ENCODE results near the gene WDR5B. TPM values are rescaled to one million over a fixed set of nuclear protein-coding genes. Genes with fewer than 3 reads are reported as not detected.

The WDR5B gene
- total RNA-seq, 5 donors from 2014 or later (not counting 1 experiment from before 2014, with no cell fraction given): 5.8 to 11.6 (median 10.0) TPM

DNA sequence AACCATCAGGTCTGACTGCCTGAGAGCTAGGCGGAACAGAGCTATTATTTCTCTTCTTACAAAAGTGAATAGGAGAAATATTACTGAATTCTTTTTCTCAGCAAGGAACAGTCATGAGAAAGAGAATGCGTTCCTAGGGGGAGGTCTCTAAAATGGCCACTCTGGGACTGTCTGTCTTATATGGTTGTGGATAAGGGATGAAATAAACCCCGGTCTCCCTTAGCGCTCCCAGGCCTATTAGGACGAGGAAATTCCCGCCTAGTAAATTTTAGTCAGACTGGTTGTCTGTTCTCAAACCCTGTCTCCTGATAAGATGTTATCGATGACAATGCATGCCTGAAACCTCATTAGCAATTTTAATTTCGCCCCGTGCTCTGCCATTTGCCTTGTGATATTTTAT lies 20.1 kb upstream of the WDR5B start:
- Mint-ChIP-seq H3K4me3 (no peak overlapping the region), H3K4me1 (no peaks in the 10 kb centered on the region), H3K9me3 (peaks cover 0 to 11% (median 5%) of the 10 kb centered on the region in 3 donors), H3K36me3 (peaks cover 77% of the 10 kb centered on the region), H3K27ac (no peak overlapping the region), H3K27me3 (no peaks in the 10 kb centered on the region)
- 100% methylated on average over 1 of the region's 9 CpGs for WGBS (ENCODE audit: insufficient coverage)
- ChIA-PET CTCF (no interaction called here), POLR2A (no interaction called here)
- ATAC-seq (replicated peaks in 1 of 4) (no peak), DNase-seq (no peak)
- Histone ChIP-seq H3K27me3 (replicated peaks in 1 of 2; ENCODE audit: control insufficient read depth in 2 of 2, extremely low read depth in 1 of 2, insufficient read depth in 2 of 2, low read length in 1 of 2) (no peaks in the 10 kb centered on the region), H3K4me1 (ENCODE audit: control insufficient read depth in 1 of 2, extremely low read depth in 1 of 2, insufficient read depth in 2 of 2, low read length in 2 of 2) (no peaks in the 10 kb centered on the region), H3K4me3 (ENCODE audit: control insufficient read depth in 1 of 2, extremely low read depth in 1 of 2, low read length in 1 of 2) (no peak overlapping the region), H3K27ac (ENCODE audit: low read length) (no peak overlapping the region), H3K9me3 (peaks cover 2% of the 10 kb centered on the region), H3K36me3 (ENCODE audit: control insufficient read depth in 2 of 2, extremely low read depth in 1 of 2, insufficient read depth in 1 of 2, low read length in 1 of 2) (peaks cover 8 to 64% of the 10 kb centered on the region in 2 donors)

- peaks cover 78% of the 10 kb centered on the region for H3K36me3 Mint-ChIP-seq
- WGBS (ENCODE audit: insufficient coverage): 100% methylated on average over 1 of the region's 2 CpGs
- Histone ChIP-seq H3K36me3 (ENCODE audit: control insufficient read depth in 2 of 2, extremely low read depth in 1 of 2, insufficient read depth in 1 of 2, low read length in 1 of 2) (peaks cover 6 to 45% of the 10 kb centered on the region in 2 donors), H3K4me1 (ENCODE audit: control insufficient read depth in 1 of 2, extremely low read depth in 1 of 2, insufficient read depth in 2 of 2, low read length in 2 of 2) (no peaks in the 10 kb centered on the region), H3K27me3 (replicated peaks in 1 of 2; ENCODE audit: control insufficient read depth in 2 of 2, extremely low read depth in 1 of 2, insufficient read depth in 2 of 2, low read length in 1 of 2) (no peaks in the 10 kb centered on the region), H3K4me3 (ENCODE audit: control insufficient read depth in 1 of 2, extremely low read depth in 1 of 2, low read length in 1 of 2) (no peak overlapping the region), H3K9me3 (peaks cover 5% of the 10 kb centered on the region), H3K27ac (ENCODE audit: low read length) (no peak overlapping the region)
- H3K4me1 Mint-ChIP-seq: peaks cover 0 to 6% (median 6%) of the 10 kb centered on the region in 3 donors
- POLR2A ChIA-PET: interaction anchor here in 1 of 2 donors (0.5 to 0.6 kb wide), 2 partner anchors 13 to 30 kb away, joined by 5 to 6 read pairs; no protein-coding TSS in a partner anchor
- peaks cover 0 to 7% (median 3%) of the 10 kb centered on the region in 3 donors for H3K9me3 Mint-ChIP-seq
- ATAC-seq (replicated peaks in 1 of 4) (no peak), DNase-seq (no peak)
- H3K27me3 Mint-ChIP-seq: no peaks in the 10 kb centered on the region
- CTCF ChIA-PET: no interaction called here
- H3K27ac Mint-ChIP-seq: no peak overlapping the region
- no peak overlapping the region for H3K4me3 Mint-ChIP-seq
Observed at GRCh38 chr3:122430371-122430770, 14.5 kb upstream of the WDR5B start.

DNA sequence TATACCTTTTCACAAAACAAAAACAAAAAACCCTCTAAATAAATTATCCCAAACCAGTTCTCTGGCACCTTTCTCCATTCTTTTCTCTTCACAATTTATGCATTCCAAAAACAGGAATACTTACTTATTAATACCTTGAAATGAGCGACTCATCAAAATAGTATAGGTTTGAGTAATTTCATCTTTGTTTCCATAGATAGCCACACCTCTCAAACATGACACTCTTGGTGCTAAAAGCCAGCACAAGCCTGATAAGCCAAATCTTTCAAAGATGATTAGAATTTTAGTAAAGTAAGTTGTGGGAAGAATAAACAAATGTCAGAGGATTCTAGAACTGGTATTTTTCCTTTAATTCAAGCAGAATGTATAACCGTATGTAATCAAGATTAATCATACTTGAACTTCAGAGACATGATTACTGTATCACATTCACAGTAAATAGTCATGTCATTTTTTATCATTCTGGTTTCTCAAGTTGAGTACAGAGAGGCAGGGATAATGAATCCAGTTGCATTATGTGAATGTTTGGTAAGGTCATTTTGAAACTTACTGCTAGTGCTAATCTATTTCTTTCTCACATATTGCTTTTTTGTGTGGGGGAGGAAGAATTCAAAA lies 12.1 kb upstream of the WDR5B start:
- peaks cover 6 to 39% of the 10 kb centered on the region in 2 donors for H3K36me3 ChIP-seq (ENCODE audit: control insufficient read depth in 2 of 2, extremely low read depth in 1 of 2, insufficient read depth in 1 of 2, low read length in 1 of 2)
- POLR2A ChIA-PET: no interaction called here
- H3K27ac ChIP-seq (ENCODE audit: low read length): no peak overlapping the region

GRCh38 chr3:122421836-122422235 lies 6.0 kb upstream of the WDR5B start:
- Histone ChIP-seq H3K4me1 (ENCODE audit: control insufficient read depth in 1 of 2, extremely low read depth in 1 of 2, insufficient read depth in 2 of 2, low read length in 2 of 2) (peaks cover 4 to 6% of the 10 kb centered on the region in 2 experiments), H3K9me3 (no peaks in the 10 kb centered on the region), H3K4me3 (ENCODE audit: control insufficient read depth in 1 of 2, extremely low read depth in 1 of 2, low read length in 1 of 2) (no peak overlapping the region), H3K27me3 (replicated peaks in 1 of 2; ENCODE audit: control insufficient read depth in 2 of 2, extremely low read depth in 1 of 2, insufficient read depth in 2 of 2, low read length in 1 of 2) (no peaks in the 10 kb centered on the region), H3K36me3 (ENCODE audit: control insufficient read depth in 2 of 2, extremely low read depth in 1 of 2, insufficient read depth in 1 of 2, low read length in 1 of 2) (peaks cover 2 to 19% of the 10 kb centered on the region in 2 donors), H3K27ac (ENCODE audit: low read length) (no peak overlapping the region)
- no peak overlapping the region for H3K4me3 Mint-ChIP-seq
- H3K9me3 Mint-ChIP-seq: no peaks in the 10 kb centered on the region
- peaks cover 28% of the 10 kb centered on the region for H3K36me3 Mint-ChIP-seq
- ATAC-seq (replicated peaks in 1 of 4) (no peak), DNase-seq (no peak)
- CTCF ChIA-PET: no interaction called here
- H3K27ac Mint-ChIP-seq: no peak overlapping the region
- no peaks in the 10 kb centered on the region for H3K27me3 Mint-ChIP-seq
- WGBS (ENCODE audit: insufficient coverage): no CpG with 5 or more reads among the region's 2 CpGs
- H3K4me1 Mint-ChIP-seq: peaks cover 4 to 20% (median 19%) of the 10 kb centered on the region in 3 donors
- POLR2A ChIA-PET: no interaction called here

More for the DNA sequence above, 12.1 kb upstream of the WDR5B start:
- Histone ChIP-seq H3K4me1 (ENCODE audit: control insufficient read depth in 1 of 2, extremely low read depth in 1 of 2, insufficient read depth in 2 of 2, low read length in 2 of 2) (no peaks in the 10 kb centered on the region), H3K9me3 (peaks cover 5% of the 10 kb centered on the region), H3K27me3 (replicated peaks in 1 of 2; ENCODE audit: control insufficient read depth in 2 of 2, extremely low read depth in 1 of 2, insufficient read depth in 2 of 2, low read length in 1 of 2) (no peaks in the 10 kb centered on the region), H3K4me3 (ENCODE audit: control insufficient read depth in 1 of 2, extremely low read depth in 1 of 2, low read length in 1 of 2) (no peak overlapping the region)
- Mint-ChIP-seq H3K4me1 (peaks cover 0 to 6% (median 6%) of the 10 kb centered on the region in 3 donors), H3K27me3 (no peaks in the 10 kb centered on the region), H3K4me3 (no peak overlapping the region), H3K9me3 (peaks cover 0 to 7% (median 3%) of the 10 kb centered on the region in 3 donors), H3K27ac (peak overlapping the region; percentile 44 to 71), H3K36me3 (peaks cover 68% of the 10 kb centered on the region)
- WGBS (ENCODE audit: insufficient coverage): no CpG with 5 or more reads among the region's 2 CpGs
- no peak for DNase-seq
- CTCF ChIA-PET: no interaction called here
- ATAC-seq (replicated peaks in 1 of 4): no peak

DNA sequence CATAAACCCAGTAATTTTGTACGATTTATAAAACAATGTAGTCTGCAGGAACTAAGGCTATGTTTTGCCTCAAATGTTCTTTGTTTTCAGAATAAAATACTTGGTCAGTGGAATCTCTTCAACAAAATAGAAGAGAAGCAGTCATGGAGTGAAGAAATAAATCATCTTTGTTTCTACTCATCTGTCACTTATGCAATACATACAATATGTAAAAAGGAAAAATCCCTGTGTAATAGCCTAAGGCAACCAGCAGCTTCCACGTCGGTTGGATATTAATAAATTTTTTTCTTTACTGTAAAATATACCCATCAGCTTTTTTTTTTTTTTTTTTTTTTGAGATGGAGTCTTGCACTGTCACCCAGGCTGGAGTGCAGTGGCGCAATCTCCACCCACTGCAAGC lies 5.2 kb upstream of the WDR5B start:
- Mint-ChIP-seq H3K27ac (no peak overlapping the region), H3K4me3 (no peak overlapping the region), H3K9me3 (no peaks in the 10 kb centered on the region), H3K4me1 (peaks cover 11 to 26% (median 26%) of the 10 kb centered on the region in 3 donors), H3K36me3 (peaks cover 21% of the 10 kb centered on the region), H3K27me3 (no peaks in the 10 kb centered on the region)
- Histone ChIP-seq H3K4me1 (ENCODE audit: control insufficient read depth in 1 of 2, extremely low read depth in 1 of 2, insufficient read depth in 2 of 2, low read length in 2 of 2) (peaks cover 6 to 9% of the 10 kb centered on the region in 2 experiments), H3K27ac (ENCODE audit: low read length) (no peak overlapping the region), H3K36me3 (ENCODE audit: control insufficient read depth in 2 of 2, extremely low read depth in 1 of 2, insufficient read depth in 1 of 2, low read length in 1 of 2) (peaks cover 2 to 12% of the 10 kb centered on the region in 2 donors), H3K27me3 (replicated peaks in 1 of 2; ENCODE audit: control insufficient read depth in 2 of 2, extremely low read depth in 1 of 2, insufficient read depth in 2 of 2, low read length in 1 of 2) (no peaks in the 10 kb centered on the region), H3K4me3 (ENCODE audit: control insufficient read depth in 1 of 2, extremely low read depth in 1 of 2, low read length in 1 of 2) (no peak overlapping the region), H3K9me3 (no peaks in the 10 kb centered on the region)
- ATAC-seq (replicated peaks in 1 of 4) (no peak), DNase-seq (no peak)
- ChIA-PET CTCF (no interaction called here), POLR2A (interaction anchor here (0.6 kb wide), 2 partner anchors 25 to 676 kb away, joined by 3 to 5 read pairs; no protein-coding TSS in a partner anchor)
- no CpG with 5 or more reads among the region's 4 CpGs for WGBS (ENCODE audit: insufficient coverage)

DNA sequence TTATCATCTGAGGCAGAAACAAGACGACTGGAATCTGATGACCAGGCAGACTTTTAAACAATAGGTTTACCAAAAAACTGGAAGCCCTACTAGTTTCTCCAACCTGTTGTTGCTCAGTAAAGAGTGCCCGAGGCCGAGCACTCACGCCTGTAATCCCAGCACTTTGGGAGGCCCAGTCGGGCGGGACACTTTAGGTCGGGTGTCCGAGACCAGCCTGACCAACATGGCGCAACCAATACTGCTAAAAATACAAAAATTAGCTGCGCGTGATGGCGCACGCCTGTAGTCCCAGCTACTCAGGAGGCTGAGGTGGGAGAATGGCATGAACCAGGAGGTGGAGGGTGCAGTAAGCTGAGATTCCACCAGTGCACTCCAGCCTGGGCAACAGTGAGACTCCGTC lies 1.1 kb upstream of the WDR5B start:
- peaks cover 0 to 3% (median 0%) of the 10 kb centered on the region in 3 donors for H3K9me3 Mint-ChIP-seq
- POLR2A ChIA-PET: interaction anchor here (0.6 to 2.2 kb wide), 9 partner anchors 16 to 785 kb away, joined by 3 to 14 read pairs (median 5); partner anchors contain the start of genes KPNA1 (in 2 of the 2), EAF2 (in 1 of the 2), FAM162A (in 1 of the 2) and HSPBAP1 (in 1 of the 2)

More for the DNA sequence above, 1.1 kb upstream of the WDR5B start:
- no peaks in the 10 kb centered on the region for H3K27me3 Mint-ChIP-seq
- H3K4me1 ChIP-seq (ENCODE audit: control insufficient read depth in 1 of 2, extremely low read depth in 1 of 2, insufficient read depth in 2 of 2, low read length in 2 of 2): peaks cover 14 to 15% of the 10 kb centered on the region in 2 experiments
- CTCF ChIA-PET: interaction anchor here in 1 of 2 donors (1.0 to 4.0 kb wide), 3 partner anchors 24 to 98 kb away, joined by 6 to 59 read pairs (median 20); partner anchors contain the start of genes FAM162A, KPNA1 and MIX23
- no peak for DNase-seq
- peak overlapping the region; percentile 100 for H3K27ac Mint-ChIP-seq
- peak overlapping the region; percentile 65 to 86 for H3K4me3 ChIP-seq (ENCODE audit: control insufficient read depth in 1 of 2, extremely low read depth in 1 of 2, low read length in 1 of 2)
- H3K36me3 Mint-ChIP-seq: peaks cover 17% of the 10 kb centered on the region
- peaks cover 44 to 64% (median 63%) of the 10 kb centered on the region in 3 donors for H3K4me1 Mint-ChIP-seq
- H3K36me3 ChIP-seq (ENCODE audit: control insufficient read depth in 2 of 2, extremely low read depth in 1 of 2, insufficient read depth in 1 of 2, low read length in 1 of 2): peaks cover 0 to 11% of the 10 kb centered on the region in 2 donors
- H3K4me3 Mint-ChIP-seq: peak overlapping the region; percentile 95 to 99 (median 99)
- ATAC-seq (replicated peaks in 1 of 4): no peak
- peak overlapping the region; percentile 82 for H3K27ac ChIP-seq (ENCODE audit: low read length)
- no peaks in the 10 kb centered on the region for H3K9me3 ChIP-seq
- WGBS (ENCODE audit: insufficient coverage): 71% methylated on average over 10 of the region's 14 CpGs
- H3K27me3 ChIP-seq (replicated peaks in 1 of 2; ENCODE audit: control insufficient read depth in 2 of 2, extremely low read depth in 1 of 2, insufficient read depth in 2 of 2, low read length in 1 of 2): no peaks in the 10 kb centered on the region

All from T-cell (primary cell).